GM19099 (cell line): ENCODE results near the gene TNNC2.
A peak's percentile ranks its signal among the peaks of the same experiment; 100 is the strongest.

Experiments
- POLR2A ChIP-seq: IDR thresholded peaks from 3 replicates; pipeline ENCODE4 v1.6.1; 2011; ENCODE audit warnings: low read depth; ENCODE audit not compliant: insufficient read length; ENCODE audit errors: extremely low read depth

TNNC2 gene

DNA sequence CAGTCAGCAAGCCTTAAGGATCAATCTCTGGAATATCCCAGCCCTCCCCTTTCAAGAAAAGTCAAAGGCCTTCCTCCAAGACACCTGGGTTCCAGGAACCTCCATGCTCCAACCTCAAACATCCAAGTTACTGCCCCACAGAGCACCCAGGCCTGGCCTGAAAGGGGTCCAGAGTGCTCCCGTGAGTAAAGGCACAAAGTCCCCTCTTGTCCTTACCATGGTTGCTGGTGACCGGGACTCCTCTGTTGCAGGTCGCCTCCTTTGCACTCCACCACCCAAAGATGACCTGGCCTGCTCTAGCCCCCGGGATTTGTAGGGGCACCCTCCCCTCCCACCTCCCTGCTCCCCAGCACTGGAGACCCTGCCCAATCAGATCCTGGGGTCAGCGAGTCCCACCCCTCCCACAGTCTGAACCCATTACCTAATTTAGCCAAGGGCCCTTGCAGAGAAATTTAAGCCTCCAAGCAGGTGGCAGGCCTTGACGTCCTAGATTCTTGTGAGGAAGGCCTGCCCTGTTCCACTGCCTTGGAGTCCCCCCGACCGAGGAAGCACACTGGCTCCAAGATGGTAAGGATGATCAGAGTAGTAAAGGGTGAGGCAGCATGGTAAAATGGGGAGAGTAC is at the start of gene TNNC2:
Gene TNNC2 (minus strand): TSS at position 283 of the 623 bp plus-strand sequence. CDS start 64 bp downstream, at position 219.
- no peak for TF ChIP-seq POLR2A

DNA sequence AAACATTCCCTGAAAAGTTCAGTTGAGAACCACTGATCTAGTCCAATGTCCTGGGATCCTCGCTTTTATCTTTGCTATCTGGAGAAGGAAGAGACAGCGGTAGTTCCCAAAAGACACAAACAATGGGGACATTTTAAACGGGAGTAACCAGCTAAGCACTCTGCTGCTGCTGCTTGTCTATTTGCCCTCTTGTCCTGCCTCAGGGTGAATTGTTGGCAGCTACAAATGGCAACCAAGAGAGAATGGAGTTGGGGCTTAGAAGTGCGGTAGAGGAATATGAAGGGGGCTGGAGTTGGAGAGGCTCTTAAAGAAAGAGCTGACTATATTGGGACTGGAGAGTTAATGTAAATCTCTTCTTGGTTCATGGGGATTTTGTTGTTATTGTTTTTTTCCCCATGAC is 47.5 kb upstream of the TNNC2 start:
- no peak for TF ChIP-seq POLR2A

DNA sequence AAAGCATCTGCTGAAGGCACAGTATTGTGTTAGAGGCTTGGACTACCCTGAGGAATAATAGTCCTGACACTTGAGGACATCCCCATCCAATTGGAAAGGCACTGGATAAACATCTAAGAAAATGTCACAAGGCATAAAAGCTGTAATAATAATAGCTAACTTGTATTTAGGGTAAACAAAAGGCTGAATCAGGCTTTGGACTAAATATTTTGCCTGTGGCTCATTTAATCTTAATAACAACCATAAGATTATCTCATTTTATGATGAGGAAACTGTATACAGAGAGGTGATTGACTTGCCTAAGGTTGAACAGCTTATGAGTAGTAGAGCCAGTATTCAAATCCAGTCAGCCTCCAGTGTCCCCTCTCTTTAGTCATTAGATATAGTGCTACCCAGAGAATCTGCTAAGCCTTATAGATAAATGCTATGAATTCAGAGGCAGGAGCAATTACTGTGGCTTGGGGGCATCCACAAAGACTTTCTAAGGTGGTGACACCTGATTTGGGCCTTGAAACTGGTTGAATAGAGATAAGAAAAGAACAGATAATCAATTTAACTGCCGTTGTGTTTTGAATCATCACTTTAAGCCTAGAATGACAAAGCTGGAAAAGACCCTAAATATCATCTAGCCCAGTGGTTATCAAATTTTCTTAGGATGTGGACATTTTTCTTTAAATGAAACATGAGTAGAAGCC is 46.4 kb upstream of the TNNC2 start:
- TF ChIP-seq POLR2A: no peak

DNA sequence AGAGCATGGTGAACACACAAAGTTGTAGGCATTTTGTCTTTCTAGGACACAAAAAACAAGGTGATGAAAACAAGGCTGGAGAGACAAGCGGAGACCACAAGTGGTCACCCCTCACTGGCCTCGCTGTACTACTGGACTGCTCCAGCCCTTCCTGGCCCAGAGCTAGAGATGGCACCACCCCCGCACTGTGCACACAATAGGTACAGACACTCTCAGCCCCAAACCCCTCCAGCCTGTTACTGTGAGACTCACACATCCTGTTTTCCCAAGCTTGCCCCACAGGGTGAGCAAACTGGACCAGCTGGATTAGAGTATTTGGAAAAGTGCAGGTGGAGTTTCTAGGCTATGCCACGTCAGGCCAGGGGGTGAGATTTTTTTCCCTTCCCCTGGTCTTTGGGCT is 45.5 kb upstream of the TNNC2 start:
- no peak for TF ChIP-seq POLR2A

DNA sequence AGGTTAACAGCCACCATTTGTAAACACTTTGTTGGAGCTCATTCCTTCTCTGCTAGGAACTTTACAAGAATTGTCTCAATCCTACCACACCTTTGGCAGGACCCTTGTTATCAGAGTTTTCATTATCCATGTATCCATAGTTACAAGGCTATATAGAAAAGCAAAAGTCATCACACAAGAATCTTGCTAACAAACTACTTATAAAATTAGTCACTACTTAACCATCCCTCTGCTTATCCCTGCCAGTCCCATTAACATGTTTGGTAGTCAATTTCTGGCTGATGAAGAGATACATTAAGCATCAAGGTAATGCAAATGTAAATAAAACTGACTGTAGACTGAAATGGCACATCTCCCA is 40.7 kb upstream of the TNNC2 start:
- no peak for TF ChIP-seq POLR2A

DNA sequence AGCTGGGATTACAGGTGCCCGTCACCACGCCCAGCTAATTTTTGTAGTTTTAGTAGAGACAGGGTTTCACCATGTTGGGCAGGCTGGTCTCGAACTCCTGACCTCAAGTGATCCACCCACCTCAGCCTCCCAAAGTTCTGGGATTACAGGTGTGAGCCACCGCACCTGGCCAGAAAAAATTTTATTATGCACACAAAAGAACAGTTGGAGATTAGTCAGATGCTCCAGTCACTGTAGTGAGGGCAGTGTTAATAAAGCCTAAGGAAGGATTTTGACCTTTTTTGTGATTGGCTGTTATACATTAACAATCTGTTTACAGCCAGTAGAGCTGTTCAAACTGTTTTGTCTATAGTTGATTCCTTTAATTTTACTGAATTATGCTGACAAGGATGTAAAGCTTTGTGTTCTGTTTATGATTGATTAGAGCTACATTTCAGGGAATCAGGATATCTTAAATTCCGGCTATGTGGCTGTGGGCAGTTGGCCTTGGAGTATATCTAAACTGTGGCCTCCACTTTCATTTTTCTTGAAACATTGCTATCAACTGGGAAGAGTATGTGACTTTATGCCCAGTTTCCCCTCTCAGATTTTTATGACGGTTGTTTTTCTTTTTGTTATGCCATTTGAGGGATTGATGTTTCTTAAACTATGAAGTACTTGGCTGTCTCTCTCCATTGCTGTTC is 40.2 kb upstream of the TNNC2 start:
- no peak for TF ChIP-seq POLR2A

DNA sequence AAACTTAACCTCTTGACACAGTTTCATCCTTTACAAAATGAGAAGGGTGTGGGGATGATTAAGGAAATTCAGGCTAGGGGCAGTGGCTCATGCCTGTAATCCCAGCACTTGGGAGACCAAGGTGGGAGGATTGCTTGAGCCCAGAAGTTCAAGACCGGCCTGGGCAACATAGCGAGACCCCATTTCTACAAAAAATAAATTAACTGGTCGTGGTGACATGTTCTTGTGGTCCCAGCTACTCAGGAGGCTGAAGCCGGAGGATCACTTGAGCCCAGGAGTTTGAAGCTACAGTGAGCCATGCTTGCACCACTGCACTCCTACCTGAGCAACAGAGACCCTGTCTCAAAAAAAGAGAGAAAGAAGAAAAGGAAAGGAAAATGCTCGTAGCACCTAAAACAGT is 39.3 kb upstream of the TNNC2 start:
- no peak for TF ChIP-seq POLR2A

DNA sequence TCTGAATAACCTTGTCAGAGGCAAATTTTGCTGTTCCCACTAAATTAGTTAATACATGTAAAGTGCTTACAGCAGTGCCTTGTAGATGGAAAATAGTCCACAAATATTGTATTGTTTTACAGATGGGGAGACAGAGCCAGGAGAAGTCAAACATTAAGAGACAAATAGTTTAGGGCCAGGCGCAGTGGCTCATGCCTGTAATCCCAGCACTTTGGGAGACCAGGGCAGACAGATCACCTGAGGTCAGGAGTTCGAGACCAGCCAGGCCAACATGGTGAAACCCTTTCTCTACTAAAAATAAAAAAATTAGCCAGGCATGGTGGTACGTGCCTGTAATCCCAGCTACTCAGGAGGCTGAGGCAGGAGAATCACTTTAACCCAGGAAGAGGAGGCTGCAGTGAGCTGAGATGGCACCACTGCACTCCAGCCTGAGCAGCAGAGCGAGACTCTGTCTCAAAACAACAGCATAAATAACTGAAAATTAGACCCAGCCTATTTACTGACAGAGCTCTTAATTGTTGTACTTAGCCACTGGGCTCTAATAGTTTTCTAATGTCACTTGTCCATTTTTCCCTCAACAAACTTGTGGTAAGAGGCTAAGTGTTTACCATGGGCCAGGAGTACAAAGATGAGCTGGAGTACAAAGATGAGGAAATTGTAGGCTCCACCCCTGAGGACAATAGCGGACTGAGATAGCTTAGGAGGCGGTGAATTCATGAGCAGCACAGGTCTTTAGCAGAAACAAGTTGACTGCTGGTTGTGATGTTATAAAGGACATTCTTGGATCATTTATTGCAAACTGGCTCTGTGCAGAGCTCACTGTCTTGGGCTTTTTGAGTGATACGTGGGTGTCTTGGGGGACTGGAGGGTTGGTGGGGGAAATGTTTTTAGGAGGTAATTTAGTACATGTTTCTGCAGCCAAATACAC is 36.7 kb upstream of the TNNC2 start:
- no peak for TF ChIP-seq POLR2A

DNA sequence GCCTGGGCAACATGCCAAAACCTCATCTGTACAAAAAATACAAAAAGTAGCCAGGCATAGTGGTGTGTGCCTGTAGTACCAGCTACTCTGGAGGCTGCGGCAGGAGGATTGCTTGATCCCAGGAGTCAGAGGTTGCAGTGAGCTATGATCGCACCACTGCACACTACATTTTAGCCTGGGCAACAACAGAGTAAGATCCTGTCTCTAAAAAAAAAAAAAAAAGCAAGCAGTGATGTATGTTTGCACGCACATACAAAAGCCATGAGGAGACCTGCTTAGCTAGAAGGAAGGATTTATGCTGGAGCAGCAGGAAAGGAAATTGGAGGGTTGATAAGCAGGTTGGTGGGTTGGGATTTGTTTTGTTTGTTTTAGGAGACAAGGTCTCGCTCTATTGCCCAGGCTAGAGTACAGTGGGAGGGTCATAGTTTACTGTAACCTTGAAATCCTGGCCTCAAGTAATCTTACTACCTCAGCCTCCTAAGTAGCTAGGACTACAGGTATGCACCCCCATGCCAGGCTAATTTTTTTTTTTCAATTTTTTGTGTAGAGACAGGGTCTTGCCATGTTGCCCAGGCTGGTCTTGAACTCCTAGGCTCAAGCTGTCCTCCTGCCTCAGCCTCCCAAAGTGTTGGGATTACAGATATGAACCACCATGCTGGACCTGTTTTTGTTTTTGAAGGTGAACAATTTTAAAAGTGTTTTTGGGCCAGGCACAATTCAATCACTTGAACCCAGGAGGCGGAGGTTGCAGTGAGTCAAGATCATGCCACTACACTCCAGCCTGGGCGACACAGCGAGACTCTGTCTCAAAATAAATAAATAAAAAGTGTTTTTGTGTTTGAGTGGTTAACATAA is 34.3 kb upstream of the TNNC2 start:
- TF ChIP-seq POLR2A: no peak

DNA sequence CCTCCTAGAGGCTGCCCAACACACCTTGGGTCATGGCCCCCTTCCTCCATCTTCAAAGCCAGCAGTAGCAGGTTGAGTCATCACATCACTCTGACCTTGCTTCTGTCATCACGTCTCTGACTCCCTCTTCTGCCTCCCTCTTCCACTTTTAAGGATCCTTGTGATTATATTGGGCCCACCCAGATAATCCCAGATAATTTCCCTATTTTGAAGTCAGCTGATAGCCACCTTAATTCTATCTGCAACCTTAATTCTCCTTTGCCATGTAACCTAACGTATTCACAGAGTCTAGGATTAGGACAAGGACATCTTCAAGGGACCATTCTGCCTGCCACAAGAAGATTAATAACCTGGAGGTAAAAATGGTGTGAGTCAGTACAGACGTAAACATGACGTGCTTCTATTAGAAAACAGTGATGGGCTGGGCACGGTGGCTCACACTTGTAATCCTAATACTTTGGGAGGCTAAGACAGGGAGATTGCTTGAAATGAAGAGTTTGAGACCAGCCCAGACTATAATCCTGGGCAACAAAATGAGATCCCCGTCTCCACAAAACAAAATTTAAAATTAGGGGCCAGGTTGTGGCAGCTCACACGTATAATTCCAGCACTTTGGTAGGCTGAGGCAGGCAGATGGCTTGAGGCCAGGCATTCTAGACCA is 33.6 kb upstream of the TNNC2 start:
- no peak for TF ChIP-seq POLR2A

DNA sequence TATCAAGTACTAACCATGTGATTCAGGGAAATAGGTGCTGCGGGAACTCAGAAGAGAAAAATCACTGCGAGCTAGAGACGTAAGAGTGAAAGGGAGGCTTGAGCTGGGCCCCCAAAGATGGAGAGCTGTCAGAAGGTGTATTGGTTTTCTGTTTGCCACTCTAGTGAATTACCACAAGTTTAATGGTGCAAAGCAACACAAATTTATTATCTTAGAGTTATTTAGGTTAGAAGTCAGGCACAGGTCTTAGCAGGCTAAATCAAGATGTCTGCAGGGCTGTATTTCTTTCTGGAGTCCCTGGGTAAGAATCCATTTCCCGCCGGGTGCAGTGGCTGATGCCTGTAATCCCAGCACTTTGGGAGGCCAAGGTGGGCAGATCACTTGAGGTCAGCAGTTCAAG is 32.8 kb upstream of the TNNC2 start:
- no peak for TF ChIP-seq POLR2A

DNA sequence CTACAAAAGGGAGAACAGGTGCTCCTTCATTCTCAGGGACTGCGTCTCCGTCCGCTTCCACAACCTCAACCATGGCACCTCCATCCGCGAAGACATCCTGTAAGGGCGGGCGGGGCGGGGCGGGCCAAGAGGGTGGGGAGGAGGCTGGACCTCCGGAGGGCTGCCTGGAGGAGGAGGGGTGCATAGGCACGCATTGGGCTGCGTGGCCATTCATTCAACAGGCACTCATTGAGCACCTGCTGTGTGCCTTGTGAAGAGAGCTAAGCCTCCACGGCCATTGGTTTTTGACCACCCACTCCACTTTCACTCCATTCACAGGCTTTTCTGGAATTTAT is 30.7 kb upstream of the TNNC2 start:
- peak; percentile 8 for TF ChIP-seq POLR2A

DNA sequence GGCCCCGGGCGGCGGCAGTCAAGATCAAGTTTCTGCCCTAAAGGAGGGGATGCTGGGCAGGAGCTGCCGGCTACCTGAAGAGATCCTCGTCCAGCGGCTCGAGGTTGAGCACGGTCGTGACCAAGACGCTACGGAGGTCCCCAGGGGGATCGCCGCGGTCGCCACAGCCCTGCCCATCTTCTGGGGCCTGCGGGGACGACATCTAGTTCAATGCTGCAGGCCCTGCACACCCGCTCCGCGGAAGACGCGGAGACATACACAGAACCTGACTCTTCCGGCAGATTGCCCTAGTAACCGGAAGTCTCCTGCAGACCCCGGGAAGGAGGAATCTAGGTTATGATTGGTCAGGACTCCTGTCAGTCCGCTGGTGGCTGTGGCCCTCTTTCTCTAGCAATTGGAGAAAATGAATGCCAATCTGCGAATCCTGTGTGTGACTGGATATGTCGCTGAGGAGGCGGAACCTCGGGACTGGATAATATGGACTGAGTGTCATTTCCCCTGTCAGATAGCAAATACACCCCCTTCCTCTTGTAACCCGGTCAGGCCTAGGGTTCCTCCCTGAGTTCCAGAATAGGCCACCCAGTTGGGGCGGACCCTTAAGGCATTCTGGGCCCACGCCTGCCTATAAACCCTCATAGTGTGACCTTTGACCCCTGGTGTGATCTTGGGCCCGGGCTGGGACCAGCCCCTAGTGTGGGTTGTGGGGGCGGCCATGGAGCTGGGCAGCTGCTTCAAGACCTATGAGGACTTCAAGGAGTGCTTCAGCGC is 30.2 kb upstream of the TNNC2 start, which contains the start of the genes ACOT8 and ZSWIM3:
Gene ACOT8 (minus strand): TSS at position 279 of the 768 bp plus-strand sequence. CDS start 77 bp downstream, at position 202.
Gene ZSWIM3 (plus strand): TSS at position 501 of the 768 bp plus-strand sequence. CDS start 212 bp downstream, at position 713.
- peak; percentile 90 for TF ChIP-seq POLR2A
